SKM-1 (cell line): ENCODE measurements around the gene ALAS2.
"Not testable (repeated sequence)": the region's sequence is repeated elsewhere in the genome, so short reads cannot be mapped to it uniquely, and the experiment has no call there.

ENCODE experiments used
- DNase-seq: peaks from one replicate; lab custom pipeline; 2025; ENCODE audit not compliant: unreplicated experiment; lab: John Stamatoyannopoulos, UW

ALAS2 gene, protein sequence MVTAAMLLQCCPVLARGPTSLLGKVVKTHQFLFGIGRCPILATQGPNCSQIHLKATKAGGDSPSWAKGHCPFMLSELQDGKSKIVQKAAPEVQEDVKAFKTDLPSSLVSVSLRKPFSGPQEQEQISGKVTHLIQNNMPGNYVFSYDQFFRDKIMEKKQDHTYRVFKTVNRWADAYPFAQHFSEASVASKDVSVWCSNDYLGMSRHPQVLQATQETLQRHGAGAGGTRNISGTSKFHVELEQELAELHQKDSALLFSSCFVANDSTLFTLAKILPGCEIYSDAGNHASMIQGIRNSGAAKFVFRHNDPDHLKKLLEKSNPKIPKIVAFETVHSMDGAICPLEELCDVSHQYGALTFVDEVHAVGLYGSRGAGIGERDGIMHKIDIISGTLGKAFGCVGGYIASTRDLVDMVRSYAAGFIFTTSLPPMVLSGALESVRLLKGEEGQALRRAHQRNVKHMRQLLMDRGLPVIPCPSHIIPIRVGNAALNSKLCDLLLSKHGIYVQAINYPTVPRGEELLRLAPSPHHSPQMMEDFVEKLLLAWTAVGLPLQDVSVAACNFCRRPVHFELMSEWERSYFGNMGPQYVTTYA

GRCh38 chrX:55030271-55031205, at the start of gene ALAS2:
TSS of gene ALAS2 (minus strand) at chrX:55030977. CDS start at chrX:55026000, 4,977 bp downstream.
- no peak for DNase-seq

DNA sequence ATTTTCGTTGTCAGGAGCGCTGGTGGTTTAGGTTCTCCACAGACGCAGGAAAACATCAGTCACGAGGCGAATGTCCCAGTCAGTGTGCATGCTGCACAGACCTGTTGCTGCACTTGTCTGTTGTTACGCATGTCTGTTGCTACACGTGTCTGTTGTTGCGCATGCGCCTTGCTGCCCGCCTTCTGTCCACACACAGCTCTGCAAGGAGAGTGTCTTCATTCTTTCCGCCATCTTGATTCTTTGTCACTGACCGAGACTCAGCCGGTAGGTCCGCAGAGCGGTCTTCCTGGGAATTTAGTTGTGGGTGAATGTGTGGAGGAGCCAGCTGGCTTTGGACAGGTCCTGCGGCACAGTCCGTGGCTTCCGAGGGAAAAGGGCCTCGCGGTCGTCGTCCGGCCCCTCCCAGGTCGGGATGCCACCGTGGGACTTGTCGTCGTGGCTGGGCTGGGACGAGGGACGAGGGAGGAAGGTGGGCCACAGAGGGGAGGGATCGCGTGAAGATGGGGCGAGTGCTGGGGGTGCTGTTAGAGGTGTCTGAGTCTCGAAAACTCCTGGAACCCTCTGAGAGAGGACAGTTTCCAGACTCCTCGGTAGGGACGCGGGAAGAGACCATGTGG, 44.2 kb upstream of the ALAS2 start, which contains the start of gene PAGE2B:
PAGE2B (plus strand) TSS at position 180 of the 617 bp plus-strand sequence. CDS start 1,012 bp downstream, outside the sequence.
- no peak for DNase-seq

DNA sequence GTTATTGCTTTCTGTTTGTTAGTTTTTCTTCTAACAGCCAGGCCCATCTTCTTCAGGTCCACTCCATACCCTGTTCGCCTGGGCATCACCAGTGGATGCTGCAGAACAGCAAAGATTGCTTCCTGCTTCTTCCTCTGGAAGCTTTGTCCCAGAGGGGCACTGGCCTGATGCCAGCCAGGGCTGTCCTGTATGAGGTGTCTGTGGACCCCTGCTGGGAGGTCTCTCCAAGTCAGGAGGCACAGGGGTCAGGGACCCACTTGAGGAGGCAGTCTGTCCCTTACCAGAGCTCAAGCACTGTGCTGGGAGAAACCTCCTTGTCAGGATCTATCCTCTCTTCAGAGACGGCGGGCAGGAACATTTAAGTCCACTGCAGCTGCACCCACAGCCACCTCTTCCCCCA, 41.5 kb upstream of the ALAS2 start:
- no peak for DNase-seq

GRCh38 chrX:55067180-55067579, 36.4 kb upstream of the ALAS2 start:
- not testable (repeated sequence) for DNase-seq

DNA sequence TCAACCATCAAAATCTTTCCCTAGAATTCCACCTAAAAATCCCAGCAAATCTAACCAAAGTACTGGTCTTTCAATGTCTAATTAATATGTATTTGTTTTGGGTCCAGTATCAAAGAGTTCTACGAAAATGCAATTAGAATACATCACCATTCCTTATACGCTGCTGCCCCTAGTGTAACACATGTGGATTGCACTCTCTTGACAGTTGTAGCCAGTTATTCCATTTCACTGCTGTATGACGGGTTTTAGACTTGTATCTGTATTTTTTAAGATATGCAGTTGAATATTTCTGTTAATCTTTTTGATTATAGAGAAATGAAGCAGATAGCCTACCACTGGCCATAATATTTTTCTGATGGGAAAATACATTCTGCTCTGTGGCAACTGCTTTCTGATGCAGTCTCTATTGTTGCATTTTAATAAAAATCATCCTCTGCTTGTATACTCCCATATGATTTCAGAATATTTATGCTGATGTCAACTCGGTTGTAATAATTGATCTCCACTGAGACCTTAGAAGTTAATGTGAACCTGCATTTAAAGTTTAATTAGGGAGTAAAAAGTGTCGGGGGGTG, 27.0 kb upstream of the ALAS2 start:
- no peak for DNase-seq

GRCh38 chrX:55056820-55057674, 26.3 kb upstream of the ALAS2 start:
- DNase-seq = no peak

DNA sequence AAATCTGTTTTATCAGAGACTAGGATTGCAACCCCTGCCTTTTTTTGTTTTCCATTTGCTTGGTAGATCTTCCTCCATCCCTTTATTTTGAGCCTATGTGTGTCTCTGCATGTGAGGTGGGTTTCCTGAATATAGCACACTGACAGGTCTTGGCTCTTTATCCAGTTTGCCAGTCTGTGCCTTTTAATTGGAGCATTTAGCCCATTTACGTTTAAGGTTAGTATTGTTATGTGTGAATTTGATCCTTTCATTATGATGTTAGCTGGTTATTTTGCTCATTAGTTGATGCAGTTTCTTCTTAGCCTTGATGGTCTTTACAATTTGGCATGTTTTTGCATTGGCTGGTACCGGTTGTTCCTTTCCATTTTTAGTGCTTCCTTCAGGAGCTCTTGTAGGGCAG, 19.8 kb upstream of the ALAS2 start:
- not testable (repeated sequence) for DNase-seq

GRCh38 chrX:55041514-55041913, 10.7 kb upstream of the ALAS2 start:
- DNase-seq = no peak

- no peak for DNase-seq
Observed at GRCh38 chrX:55039471-55039870, 8.7 kb upstream of the ALAS2 start.

GRCh38 chrX:55033429-55033828, 2.7 kb upstream of the ALAS2 start:
- DNase-seq = no peak

- no peak for DNase-seq
Observed at GRCh38 chrX:55029291-55029690, 1.5 kb downstream of the ALAS2 start.

DNA sequence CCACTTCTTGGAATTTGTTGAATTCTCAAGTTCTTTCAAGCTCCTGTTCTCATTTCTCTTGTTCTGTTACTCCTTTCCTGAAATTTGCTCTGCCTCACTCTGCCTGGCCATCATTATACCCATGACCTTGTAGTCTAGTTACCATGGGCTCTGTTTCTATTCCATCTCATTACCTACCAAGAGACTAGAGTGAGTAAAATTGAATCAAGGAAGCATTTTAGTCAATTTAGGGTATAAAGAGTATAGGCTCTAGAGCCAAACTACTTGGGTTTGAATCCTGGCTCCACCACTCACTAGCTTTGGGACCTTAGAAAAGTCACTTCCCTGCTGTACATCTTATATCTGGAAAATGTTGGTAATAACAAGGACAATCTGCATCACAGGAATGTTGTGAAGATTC, 2.2 kb downstream of the ALAS2 start:
- DNase-seq = no peak

GRCh38 chrX:55028040-55028439, 2.7 kb downstream of the ALAS2 start:
- no peak for DNase-seq

DNA sequence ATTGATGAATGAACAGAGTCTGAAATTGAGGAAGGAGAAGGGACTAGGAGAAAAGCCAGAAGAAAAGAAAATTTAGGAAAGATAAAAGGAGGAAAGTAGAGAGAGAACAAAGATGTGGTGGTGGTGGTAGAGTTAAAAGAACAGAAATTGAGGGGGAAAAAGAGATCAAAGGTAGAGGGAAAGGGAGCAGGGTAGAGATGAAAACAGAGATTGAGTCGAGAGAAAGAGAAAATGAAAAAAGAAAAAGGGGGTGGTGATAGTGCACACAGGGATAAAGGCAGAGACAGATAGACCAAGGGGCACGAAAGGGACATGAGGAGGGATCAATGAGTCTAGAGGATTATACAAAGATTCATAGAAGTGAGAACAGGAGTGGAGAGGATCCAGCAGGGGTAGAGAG, 3.9 kb downstream of the ALAS2 start:
- DNase-seq = no peak

GRCh38 chrX:55026143-55026542, 4.6 kb downstream of the ALAS2 start:
- no peak for DNase-seq

- DNase-seq = no peak
Observed at GRCh38 chrX:55014897-55015299, 15.9 kb downstream of the ALAS2 start.

- DNase-seq = no peak
Observed at GRCh38 chrX:55011294-55011693, 19.5 kb downstream of the ALAS2 start.

GRCh38 chrX:55008571-55009358, 22.0 kb downstream of the ALAS2 start:
- DNase-seq = peak; percentile 37

GRCh38 chrX:55007656-55008055, 23.1 kb downstream of the ALAS2 start:
- no peak for DNase-seq
